HepG2 (cell line): ENCODE data around the gene SECISBP2L. TPM values are rescaled to one million over a fixed set of nuclear protein-coding genes. Genes with fewer than 3 reads are reported as not detected.
A peak's percentile ranks its signal among the peaks of the same experiment; 100 is the strongest.

ENCODE experiments used
- ATAC-seq: fragments of 200-7000 bp; cut with Tn5 transposase; 3 replicates; pipeline ENCODE4 v1.9.1; 2020; ENCODE audit warnings: mild to moderate bottlenecking, moderate library complexity
- BruUV-seq: library from RNA; stranded (reverse); fragments of 400-500 nt; replicated peaks from 2 replicates; lab custom pipeline; 2021; lab: Mats Ljungman, UMichigan
- CTCF ChIA-PET: fragments of 300-600 bp; formaldehyde crosslinking; extraction: SDS; loops from one replicate; lab custom pipeline; 2021; ENCODE audit warnings: low total read pairs, inconsistent platforms, low intra/inter-chr PET ratio; lab: Yijun Ruan, JAX
- POLR2A ChIA-PET: fragments of 350-600 bp; sonication (Branson Sonifier 250); formaldehyde crosslinking; loops from one replicate; lab custom pipeline; 2020; ENCODE audit warnings: antibody characterized with exemption, inconsistent platforms; lab: Yijun Ruan, JAX
- DNase-seq: peaks from one replicate; pipeline ENCODE4 v3.0.0-alpha.2; 2015; ENCODE audit warnings: low spot score
- FAIRE-seq: peaks from 3 replicates; lab custom pipeline; 2011; peaks lifted over from hg19 to GRCh38; lab: Jason Lieb, UNC
- H2AFZ ChIP-seq: one replicate; pipeline ENCODE4 v1.6.1; 2011; ENCODE audit warnings: low read length, inconsistent platforms
- H3K27ac ChIP-seq: fragments of 300-600 bp; 3 replicates; pipeline ENCODE4 v1.8.0; 2011; ENCODE audit warnings: mixed run types, mild to moderate bottlenecking, mixed read lengths, low read length, inconsistent platforms; ENCODE audit not compliant: insufficient read depth; ENCODE audit errors: extremely low read length
- H3K27me3 ChIP-seq, 2 experiments: fragments of 200-600 bp in 1 of 2; 2 replicates in 1 of 2; 3 replicates in 1 of 2; pipeline versions ENCODE4 v1.6.0 to v1.8.0; 2011; ENCODE audit warnings: low read length in 2 of 2, mild to moderate bottlenecking in 2 of 2, moderate library complexity in 2 of 2, inconsistent platforms in 1 of 2; ENCODE audit not compliant: insufficient read depth in 2 of 2, control insufficient read depth in 1 of 2
- H3K36me3 ChIP-seq, 2 experiments: fragments of 200-600 bp in 1 of 2; replicated peaks in 1 of 2; 2 replicates in 1 of 2; 3 replicates in 1 of 2; pipeline versions ENCODE4 v1.5.1 to v1.8.0; 2011; ENCODE audit warnings: low read length in 2 of 2, inconsistent platforms in 1 of 2; ENCODE audit not compliant: insufficient read depth in 2 of 2, control insufficient read depth in 1 of 2
- H3K4me1 ChIP-seq: 2 replicates; pipeline ENCODE4 v1.5.1; 2012; ENCODE audit warnings: low read length, inconsistent platforms; ENCODE audit not compliant: insufficient read depth
- H3K4me2 ChIP-seq: 2 replicates; pipeline ENCODE4 v1.6.0; 2011; ENCODE audit warnings: low read depth, low read length, inconsistent platforms
- H3K4me3 ChIP-seq, 3 experiments: fragments of 200-600 bp in 1 of 3; sonication (generic), shearing (Covaris generic) in 1 of 3; replicated peaks in 1 of 3; 2 replicates each; pipeline ENCODE4 v1.5.1; 2011 to 2016; ENCODE audit warnings: low read length in 3 of 3, inconsistent platforms in 2 of 3, low read depth in 2 of 3, mild to moderate bottlenecking in 2 of 3, control low read depth in 1 of 3, mixed read lengths in 1 of 3; ENCODE audit not compliant: insufficient read depth in 1 of 3
- H3K79me2 ChIP-seq: one replicate; pipeline ENCODE4 v1.6.1; 2011; ENCODE audit warnings: low read length, inconsistent platforms; ENCODE audit not compliant: insufficient read depth
- H3K9ac ChIP-seq: 2 replicates; pipeline ENCODE4 v1.6.0; 2011; ENCODE audit warnings: mild to moderate bottlenecking, low read depth, low read length, inconsistent platforms; ENCODE audit not compliant: insufficient read depth
- H3K9me3 ChIP-seq: 2 replicates; pipeline ENCODE4 v1.5.1; 2012; ENCODE audit warnings: mild to moderate bottlenecking, low read length
- H4K20me1 ChIP-seq: 2 replicates; pipeline ENCODE4 v1.6.0; 2011; ENCODE audit warnings: inconsistent platforms, mild to moderate bottlenecking, low read length, moderate library complexity; ENCODE audit not compliant: insufficient read depth
- ZNF607 ChIP-seq: sonication (generic); formaldehyde crosslinking; IDR thresholded peaks from 2 replicates; pipeline ENCODE4 v1.5.1; 2020; ENCODE audit warnings: missing genetic modification reagents, mild to moderate bottlenecking, borderline replicate concordance
- ZNF724P ChIP-seq: sonication (generic); formaldehyde crosslinking; IDR thresholded peaks from 2 replicates; pipeline ENCODE4 v1.8.0; 2022; ENCODE audit warnings: missing genetic modification reagents, borderline replicate concordance
- WGBS: methylation state at CpG from one replicate; pipeline ENCODE4 v1.1.6; 2017; ENCODE audit warnings: low lambda C conversion rate; 5-methylcytosine and 5-hydroxymethylcytosine counted together
- in situ Hi-C: cut with HindIII; loops from 2 replicates; pipeline ENCODE4 v1.10.0; 2017; ENCODE audit warnings: low pct_unique_long_range_greater_than_20kb; ENCODE audit not compliant: extremely low pct_ligation_motif_present
- intact Hi-C: fragments of 100-400 bp; cut with micrococcal nuclease; formaldehyde crosslinking; loops from one replicate; pipeline ENCODE4 v1.10.0; 2022; ENCODE audit not compliant: unreplicated experiment
- polyA plus RNA-seq, 8 experiments: library from polyadenylated mRNA; depleted of rRNA in 3 of 8; stranded (reverse) in 7 of 8; unstranded in 1 of 8; fragments of >200 nt; fragmentation: Illumina TruSeq in 4 of 8; extraction: Trizol in 4 of 8; gene quantifications; 2 replicates each; pipeline versions ENCODE4 v1.2.1 to v1.2.3, GENCODE V29; 2011 to 2016; ENCODE audit warnings: low read depth in 4 of 8, missing spikeins in 1 of 8, mixed read lengths in 1 of 8; ENCODE audit not compliant: insufficient read depth in 1 of 8
- total RNA-seq, 5 experiments: library from RNA; depleted of rRNA; stranded (reverse); fragments of >200 nt; fragmentation: Illumina TruSeq; extraction: Trizol; gene quantifications; 2 replicates each; pipeline ENCODE4 v1.2.3, GENCODE V29; 2016; ENCODE audit warnings: low read depth in 1 of 5
- TF ChIP-seq, protein P1 (sequence below), 2 experiments: fragments of 450-650 bp in 1 of 2; sonication (generic) in 1 of 2; formaldehyde crosslinking in 1 of 2; IDR thresholded peaks; 2 replicates each; pipeline versions ENCODE4 v1.6.1 to v1.8.0; 2016 to 2022; ENCODE audit warnings: antibody characterized with exemption in 1 of 2, mild to moderate bottlenecking in 1 of 2, missing genetic modification reagents in 1 of 2

SECISBP2L gene
- total and polyA plus RNA-seq, 2 of the 13 experiments (the other 11 are each of a cell fraction or from before 2014, with no cell fraction given): 13.9 to 15.6 TPM

GRCh38 chr15:49045751-49046219, 461 bp downstream of the SECISBP2L start (continued):
- TF ChIP-seq ZNF724P: 0 out of 2 replicates have a peak, but pooled peaks have one; percentile 69

DNA sequence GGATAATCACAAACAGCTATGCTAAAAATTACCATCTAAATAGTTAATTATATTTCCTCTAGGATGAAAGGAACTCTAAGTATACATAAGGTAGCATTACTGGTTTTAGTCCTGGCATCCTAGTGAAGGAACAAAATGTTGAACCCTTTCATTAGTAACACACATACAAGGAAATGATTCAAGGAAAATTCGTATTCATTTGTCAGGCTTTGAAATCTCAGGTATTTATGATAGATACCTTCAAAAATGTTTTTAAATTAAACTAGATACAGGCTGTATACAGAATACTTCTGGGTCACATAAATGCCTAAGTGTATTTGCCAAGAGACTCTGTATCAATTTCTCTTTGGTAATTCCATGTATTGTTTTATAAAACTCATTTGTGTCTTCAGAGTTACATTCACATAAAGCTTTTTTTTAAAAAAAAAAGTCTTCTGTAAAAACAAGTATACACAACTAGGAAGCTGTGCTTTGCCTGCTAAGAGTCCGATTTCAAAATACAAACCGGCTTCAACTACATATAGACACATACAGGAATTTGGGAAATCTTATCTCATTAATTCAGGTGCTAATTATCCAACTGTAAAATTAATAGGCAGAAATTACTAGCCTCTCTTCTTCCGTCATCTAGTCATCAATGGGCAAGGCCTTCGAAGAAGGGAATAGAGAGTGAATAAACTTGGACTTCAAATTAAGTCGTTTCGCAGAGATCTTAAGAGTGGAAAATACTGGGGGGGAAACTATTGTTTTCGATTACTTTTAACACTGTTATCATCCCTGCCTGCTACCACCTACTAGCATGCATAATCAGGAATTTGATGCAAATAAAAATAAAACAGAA, 1.3 kb downstream of the SECISBP2L start:
- Histone ChIP-seq H3K4me1 (peaks cover 51% of the 10 kb centered on the region), H3K4me2 (peak overlapping the region; percentile 65), H4K20me1 (no peaks in the 10 kb centered on the region), H3K9ac (peak overlapping the region; percentile 90), H3K27me3 (no peaks in the 10 kb centered on the region), H3K4me3 (peak overlapping the region; percentile 87 to 93 (median 88); a peak in 5 of 6 replicates), H3K27ac (peak overlapping the region; percentile 81), H3K36me3 (no peaks in the 10 kb centered on the region), H3K79me2 (peaks cover 53% of the 10 kb centered on the region), H3K9me3 (no peaks in the 10 kb centered on the region), H2AFZ (no peak overlapping the region)
- POLR2A ChIA-PET: interaction anchor here (2.0 to 2.4 kb wide), 3 partner anchors 9 to 125 kb away, joined by 8 to 12 read pairs (median 11); partner anchors contain the start of gene GALK2
- intact Hi-C loops (loop anchor here (5.0 kb wide), 1 partner anchor 233 kb away; the partner anchor contains the start of gene CEP152), in situ Hi-C loops (no loop called here)
- WGBS: 7% methylated on average over 8 of the region's 8 CpGs
- FAIRE-seq (no peak), DNase-seq (no peak), ATAC-seq (no peak)
- no peak for TF ChIP-seq ZNF607 (CRISPR knock-in tag)
- TF ChIP-seq, protein P1, sequence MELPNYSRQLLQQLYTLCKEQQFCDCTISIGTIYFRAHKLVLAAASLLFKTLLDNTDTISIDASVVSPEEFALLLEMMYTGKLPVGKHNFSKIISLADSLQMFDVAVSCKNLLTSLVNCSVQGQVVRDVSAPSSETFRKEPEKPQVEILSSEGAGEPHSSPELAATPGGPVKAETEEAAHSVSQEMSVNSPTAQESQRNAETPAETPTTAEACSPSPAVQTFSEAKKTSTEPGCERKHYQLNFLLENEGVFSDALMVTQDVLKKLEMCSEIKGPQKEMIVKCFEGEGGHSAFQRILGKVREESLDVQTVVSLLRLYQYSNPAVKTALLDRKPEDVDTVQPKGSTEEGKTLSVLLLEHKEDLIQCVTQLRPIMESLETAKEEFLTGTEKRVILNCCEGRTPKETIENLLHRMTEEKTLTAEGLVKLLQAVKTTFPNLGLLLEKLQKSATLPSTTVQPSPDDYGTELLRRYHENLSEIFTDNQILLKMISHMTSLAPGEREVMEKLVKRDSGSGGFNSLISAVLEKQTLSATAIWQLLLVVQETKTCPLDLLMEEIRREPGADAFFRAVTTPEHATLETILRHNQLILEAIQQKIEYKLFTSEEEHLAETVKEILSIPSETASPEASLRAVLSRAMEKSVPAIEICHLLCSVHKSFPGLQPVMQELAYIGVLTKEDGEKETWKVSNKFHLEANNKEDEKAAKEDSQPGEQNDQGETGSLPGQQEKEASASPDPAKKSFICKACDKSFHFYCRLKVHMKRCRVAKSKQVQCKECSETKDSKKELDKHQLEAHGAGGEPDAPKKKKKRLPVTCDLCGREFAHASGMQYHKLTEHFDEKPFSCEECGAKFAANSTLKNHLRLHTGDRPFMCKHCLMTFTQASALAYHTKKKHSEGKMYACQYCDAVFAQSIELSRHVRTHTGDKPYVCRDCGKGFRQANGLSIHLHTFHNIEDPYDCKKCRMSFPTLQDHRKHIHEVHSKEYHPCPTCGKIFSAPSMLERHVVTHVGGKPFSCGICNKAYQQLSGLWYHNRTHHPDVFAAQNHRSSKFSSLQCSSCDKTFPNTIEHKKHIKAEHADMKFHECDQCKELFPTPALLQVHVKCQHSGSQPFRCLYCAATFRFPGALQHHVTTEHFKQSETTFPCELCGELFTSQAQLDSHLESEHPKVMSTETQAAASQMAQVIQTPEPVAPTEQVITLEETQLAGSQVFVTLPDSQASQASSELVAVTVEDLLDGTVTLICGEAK (IDR thresholded peaks at IDR 0.05): 0 out of 2 replicates have a peak, but pooled peaks have one; percentile 4
- TF ChIP-seq, protein P1 (CRISPR knock-in tag; IDR thresholded peaks at IDR 0.05): no peak
- BruUV-seq: TSS peak; percentile 64
- CTCF ChIA-PET: no interaction called here
